Measurements from ENCODE around the gene NSA2. TPM values are rescaled to one million over a fixed set of nuclear protein-coding genes. Genes with fewer than 3 reads are reported as not detected.

Gene NSA2
- total and polyA plus RNA-seq, 9 of the 15 experiments (the other 6 are each of a cell fraction or from before 2014, with no cell fraction given): 60.2 to 246 (median 183) TPM

DNA sequence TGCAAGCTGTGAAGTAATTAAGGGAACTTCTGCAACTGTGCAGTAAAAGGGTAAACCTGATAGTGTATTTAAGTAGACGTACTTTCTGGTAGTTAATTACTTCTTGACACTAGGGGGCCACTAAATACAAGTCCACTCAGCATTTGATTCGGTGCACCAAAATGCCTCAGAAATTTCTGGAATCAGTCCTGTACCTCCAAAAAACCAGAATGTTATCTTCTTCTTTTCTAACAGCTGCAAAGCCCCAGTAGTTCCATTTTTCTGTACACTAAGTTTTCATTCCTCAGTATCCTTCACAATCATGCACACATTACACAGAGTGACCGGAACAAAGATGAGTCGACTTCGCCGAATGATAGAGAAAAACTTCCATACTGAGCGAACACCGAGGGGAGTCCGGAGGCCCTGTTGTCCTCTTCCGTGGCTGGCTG lies 616 bp upstream of the NSA2 start (continued):
- TF ChIP-seq, protein P1, sequence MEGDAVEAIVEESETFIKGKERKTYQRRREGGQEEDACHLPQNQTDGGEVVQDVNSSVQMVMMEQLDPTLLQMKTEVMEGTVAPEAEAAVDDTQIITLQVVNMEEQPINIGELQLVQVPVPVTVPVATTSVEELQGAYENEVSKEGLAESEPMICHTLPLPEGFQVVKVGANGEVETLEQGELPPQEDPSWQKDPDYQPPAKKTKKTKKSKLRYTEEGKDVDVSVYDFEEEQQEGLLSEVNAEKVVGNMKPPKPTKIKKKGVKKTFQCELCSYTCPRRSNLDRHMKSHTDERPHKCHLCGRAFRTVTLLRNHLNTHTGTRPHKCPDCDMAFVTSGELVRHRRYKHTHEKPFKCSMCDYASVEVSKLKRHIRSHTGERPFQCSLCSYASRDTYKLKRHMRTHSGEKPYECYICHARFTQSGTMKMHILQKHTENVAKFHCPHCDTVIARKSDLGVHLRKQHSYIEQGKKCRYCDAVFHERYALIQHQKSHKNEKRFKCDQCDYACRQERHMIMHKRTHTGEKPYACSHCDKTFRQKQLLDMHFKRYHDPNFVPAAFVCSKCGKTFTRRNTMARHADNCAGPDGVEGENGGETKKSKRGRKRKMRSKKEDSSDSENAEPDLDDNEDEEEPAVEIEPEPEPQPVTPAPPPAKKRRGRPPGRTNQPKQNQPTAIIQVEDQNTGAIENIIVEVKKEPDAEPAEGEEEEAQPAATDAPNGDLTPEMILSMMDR (IDR thresholded peaks at IDR 0.05 in 2 of 3, conservative IDR thresholded peaks at IDR 0.05 in 1 of 3; ENCODE audit: insufficient read depth in 2 of 3, low read depth in 1 of 3, low read length in 3 of 3): peak; percentile 20 to 61 (median 59); a peak in 5 of 6 replicates
- TF ChIP-seq ZNF57 (CRISPR knock-in tag; IDR thresholded peaks at IDR 0.05) (no peak), POLR2G (IDR thresholded peaks at IDR 0.05; ENCODE audit: low read depth, low read length) (no peak), ZNF316 (IDR thresholded peaks at IDR 0.05) (peak; percentile 67), CHD2 (IDR thresholded peaks at IDR 0.05; ENCODE audit: low read depth, low read length) (no peak), HDAC1 (IDR thresholded peaks at IDR 0.05) (no peak), TEAD2 (tag; IDR thresholded peaks at IDR 0.05) (no peak), ZC3H4 (CRISPR knock-in tag; IDR thresholded peaks at IDR 0.05; ENCODE audit: borderline replicate concordance) (no peak), HDAC8 (tag; IDR thresholded peaks at IDR 0.05) (no peak), ZBTB17 (CRISPR knock-in tag; IDR thresholded peaks at IDR 0.05) (no peak), HDAC6 (IDR thresholded peaks at IDR 0.05; ENCODE audit: low read depth, low read length) (no peak), MAFG (tag; conservative IDR thresholded peaks at IDR 0.05) (peak; percentile 47; the same call in 1 of the 2 replicates), SIN3B (IDR thresholded peaks at IDR 0.05; ENCODE audit: low read depth) (no peak)
- TF ChIP-seq, protein P2, sequence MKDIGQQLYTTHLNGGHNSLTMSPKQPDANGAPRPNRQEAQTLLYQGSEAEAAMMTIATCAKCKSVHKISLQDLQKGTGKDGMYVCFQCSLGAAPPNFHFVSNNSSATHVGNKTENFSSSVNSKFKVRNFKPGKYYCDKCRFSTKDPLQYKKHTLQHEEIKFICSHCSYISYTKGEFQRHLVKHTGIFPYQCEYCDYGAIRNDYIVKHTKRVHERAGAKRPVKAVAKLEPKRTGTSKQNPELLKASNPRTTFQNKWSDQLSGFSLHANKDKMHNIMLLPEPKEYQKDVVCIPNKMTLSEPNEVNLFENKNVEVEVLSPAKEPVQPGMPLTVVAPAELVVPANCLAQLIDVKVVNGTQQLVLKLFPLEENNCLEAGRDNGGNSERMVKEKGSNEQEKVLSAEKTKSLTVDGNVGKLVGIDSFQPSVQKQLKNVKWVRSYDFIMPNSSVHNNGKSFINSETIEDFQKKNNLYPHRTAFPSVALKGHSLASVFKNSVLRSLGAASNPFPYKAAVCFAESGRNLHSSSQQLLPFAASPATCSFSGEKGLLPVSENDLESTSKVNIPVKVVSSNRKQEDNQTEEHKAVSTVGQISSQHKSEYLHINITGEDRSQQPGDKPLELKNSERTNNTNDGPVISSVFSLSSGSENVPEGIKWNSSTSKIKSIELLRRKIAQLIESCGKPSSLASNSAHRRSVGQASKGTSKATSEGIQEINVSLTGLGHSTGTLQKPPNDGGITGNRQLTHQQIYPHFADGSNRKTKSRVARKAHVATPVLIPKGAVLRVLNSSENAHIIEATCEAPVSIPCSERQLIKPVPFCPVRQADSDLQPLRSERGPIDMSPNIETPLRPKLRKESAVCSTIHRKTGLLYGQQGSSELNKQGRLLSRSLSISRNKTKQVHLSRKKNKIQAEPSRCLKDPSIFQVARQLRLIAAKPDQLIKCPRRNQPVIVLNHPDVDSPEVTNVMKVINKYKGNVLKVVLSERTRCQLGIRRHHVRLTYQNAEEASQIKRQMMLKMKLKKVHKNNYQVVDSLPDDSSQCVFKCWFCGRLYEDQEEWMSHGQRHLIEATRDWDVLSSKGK (CRISPR knock-in tag; IDR thresholded peaks at IDR 0.05): no peak
- TF ChIP-seq, protein P3, sequence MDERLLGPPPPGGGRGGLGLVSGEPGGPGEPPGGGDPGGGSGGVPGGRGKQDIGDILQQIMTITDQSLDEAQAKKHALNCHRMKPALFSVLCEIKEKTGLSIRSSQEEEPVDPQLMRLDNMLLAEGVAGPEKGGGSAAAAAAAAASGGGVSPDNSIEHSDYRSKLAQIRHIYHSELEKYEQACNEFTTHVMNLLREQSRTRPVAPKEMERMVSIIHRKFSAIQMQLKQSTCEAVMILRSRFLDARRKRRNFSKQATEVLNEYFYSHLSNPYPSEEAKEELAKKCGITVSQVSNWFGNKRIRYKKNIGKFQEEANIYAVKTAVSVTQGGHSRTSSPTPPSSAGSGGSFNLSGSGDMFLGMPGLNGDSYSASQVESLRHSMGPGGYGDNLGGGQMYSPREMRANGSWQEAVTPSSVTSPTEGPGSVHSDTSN (CRISPR knock-in tag; IDR thresholded peaks at IDR 0.05; ENCODE audit: low read depth): no peak
- TF ChIP-seq, protein P3 (tag; conservative IDR thresholded peaks at IDR 0.05; ENCODE audit: low read depth): no peak
- TF ChIP-seq, protein P4, sequence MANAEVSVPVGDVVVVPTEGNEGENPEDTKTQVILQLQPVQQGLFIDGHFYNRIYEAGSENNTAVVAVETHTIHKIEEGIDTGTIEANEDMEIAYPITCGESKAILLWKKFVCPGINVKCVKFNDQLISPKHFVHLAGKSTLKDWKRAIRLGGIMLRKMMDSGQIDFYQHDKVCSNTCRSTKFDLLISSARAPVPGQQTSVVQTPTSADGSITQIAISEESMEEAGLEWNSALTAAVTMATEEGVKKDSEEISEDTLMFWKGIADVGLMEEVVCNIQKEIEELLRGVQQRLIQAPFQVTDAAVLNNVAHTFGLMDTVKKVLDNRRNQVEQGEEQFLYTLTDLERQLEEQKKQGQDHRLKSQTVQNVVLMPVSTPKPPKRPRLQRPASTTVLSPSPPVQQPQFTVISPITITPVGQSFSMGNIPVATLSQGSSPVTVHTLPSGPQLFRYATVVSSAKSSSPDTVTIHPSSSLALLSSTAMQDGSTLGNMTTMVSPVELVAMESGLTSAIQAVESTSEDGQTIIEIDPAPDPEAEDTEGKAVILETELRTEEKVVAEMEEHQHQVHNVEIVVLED (CRISPR knock-in tag; IDR thresholded peaks at IDR 0.05): no peak
- TF ChIP-seq, protein P5, sequence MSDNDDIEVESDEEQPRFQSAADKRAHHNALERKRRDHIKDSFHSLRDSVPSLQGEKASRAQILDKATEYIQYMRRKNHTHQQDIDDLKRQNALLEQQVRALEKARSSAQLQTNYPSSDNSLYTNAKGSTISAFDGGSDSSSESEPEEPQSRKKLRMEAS (CRISPR knock-in tag; IDR thresholded peaks at IDR 0.05): no peak
- TF ChIP-seq, protein P6, sequence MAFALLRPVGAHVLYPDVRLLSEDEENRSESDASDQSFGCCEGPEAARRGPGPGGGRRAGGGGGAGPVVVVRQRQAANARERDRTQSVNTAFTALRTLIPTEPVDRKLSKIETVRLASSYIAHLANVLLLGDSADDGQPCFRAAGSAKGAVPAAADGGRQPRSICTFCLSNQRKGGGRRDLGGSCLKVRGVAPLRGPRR (CRISPR knock-in tag; IDR thresholded peaks at IDR 0.05): no peak

All from K562 (cell line).